Panc1 (cell line): Measurements from ENCODE around the gene PDE6A. TPM values are rescaled to one million over a fixed set of nuclear protein-coding genes. Genes with fewer than 3 reads are reported as not detected.
A peak's percentile ranks its signal among the peaks of the same experiment; 100 is the strongest.

Source experiments
- ATAC-seq: fragments of 200-7000 bp; cut with Tn5 transposase; 2 replicates; pipeline ENCODE4 v1.9.1; 2020; ENCODE audit warnings: mild to moderate bottlenecking, moderate library complexity
- BruUV-seq: library from RNA; stranded (reverse); fragments of 400-500 nt; replicated peaks from 2 replicates; lab custom pipeline; 2021; lab: Mats Ljungman, UMichigan
- CTCF ChIA-PET: fragments of 300-600 bp; sonication (Branson Sonifier 250); formaldehyde crosslinking; loops from one replicate; lab custom pipeline; 2022; ENCODE audit warnings: antibody characterized with exemption; lab: Charles Lee
- POLR2A ChIA-PET: fragments of 300-600 bp; sonication (Branson Sonifier 250); formaldehyde crosslinking; loops from one replicate; lab custom pipeline; 2022; ENCODE audit warnings: antibody characterized with exemption; lab: Charles Lee
- DNase-seq: peaks from one replicate; pipeline ENCODE4 v3.0.0-alpha.2; 2010; ENCODE audit warnings: low read depth, low spot score
- H3K27ac ChIP-seq: 2 replicates; pipeline ENCODE4 v1.5.1; 2011; ENCODE audit warnings: mild to moderate bottlenecking, low read length, inconsistent platforms
- H3K27me3 ChIP-seq: fragments of 200-500 bp; sonication (Bioruptor generic); 2 replicates; pipeline ENCODE4 v1.6.0; 2014; ENCODE audit warnings: low read length, inconsistent platforms; ENCODE audit not compliant: control insufficient read depth, insufficient read depth
- H3K36me3 ChIP-seq: fragments of 200-500 bp; sonication (Bioruptor generic); 2 replicates; pipeline ENCODE4 v1.5.1; 2014; ENCODE audit warnings: inconsistent platforms, mild to moderate bottlenecking, low read length, moderate library complexity; ENCODE audit not compliant: control insufficient read depth, insufficient read depth
- H3K4me1 ChIP-seq: 2 replicates; pipeline ENCODE4 v1.5.1; 2011; ENCODE audit warnings: inconsistent platforms, mild to moderate bottlenecking, low read length, moderate library complexity; ENCODE audit not compliant: control insufficient read depth, insufficient read depth
- H3K4me3 ChIP-seq, 2 experiments: 2 replicates each; pipeline ENCODE4 v1.5.1; 2011 to 2012; ENCODE audit warnings: low read depth in 2 of 2, low read length in 2 of 2, mild to moderate bottlenecking in 2 of 2, inconsistent platforms in 1 of 2, moderate library complexity in 1 of 2
- H3K9me3 ChIP-seq: fragments of 200-500 bp; sonication (Bioruptor generic); 2 replicates; pipeline ENCODE4 v1.5.1; 2014; ENCODE audit warnings: low read depth, mild to moderate bottlenecking, inconsistent platforms, low read length, moderate library complexity; ENCODE audit not compliant: control insufficient read depth, insufficient read depth
- POLR2AphosphoS5 ChIP-seq: IDR thresholded peaks from 2 replicates; pipeline ENCODE4 v1.6.1; 2012; ENCODE audit warnings: mild to moderate bottlenecking, low read depth, low read length, moderate library complexity
- SIN3A ChIP-seq: IDR thresholded peaks from 2 replicates; pipeline ENCODE4 v1.6.1; 2012; ENCODE audit warnings: low read depth, mild to moderate bottlenecking, low read length, moderate library complexity, borderline replicate concordance; ENCODE audit not compliant: insufficient read depth
- TCF7L2 ChIP-seq: IDR thresholded peaks from 2 replicates; pipeline ENCODE4 v1.6.1; 2011; ENCODE audit warnings: mild to moderate bottlenecking, low read depth, low read length, inconsistent platforms
- in situ Hi-C: cut with HindIII; loops from 2 replicates; pipeline ENCODE4 v1.10.0; 2016; ENCODE audit warnings: low sequenced_read_pairs, low pct_unique_long_range_greater_than_20kb
- intact Hi-C: fragments of 100-400 bp; cut with micrococcal nuclease; formaldehyde crosslinking; loops from one replicate; pipeline ENCODE4 v1.10.0; 2022; ENCODE audit not compliant: unreplicated experiment
- total RNA-seq: library from RNA; stranded (reverse); gene quantifications from one replicate; pipeline ENCODE4 v1.2.1, GENCODE V29; 2021; ENCODE audit not compliant: unreplicated experiment
- TF ChIP-seq, protein P1 (sequence below): fragments of 450-650 bp; IDR thresholded peaks from 2 replicates; pipeline ENCODE4 v1.5.1; 2017; ENCODE audit warnings: mild to moderate bottlenecking
- TF ChIP-seq, protein P2 (sequence below), 2 experiments: IDR thresholded peaks; 2 replicates each; pipeline ENCODE4 v1.6.1; 2011 to 2012; ENCODE audit warnings: low read depth in 2 of 2, control low read depth in 1 of 2, low read length in 1 of 2, mild to moderate bottlenecking in 1 of 2, moderate library complexity in 1 of 2; ENCODE audit not compliant: insufficient read depth in 1 of 2

Gene PDE6A
- total RNA-seq, 1 experiment from 2014 or later, result 0.33 TPM

- Histone ChIP-seq H3K27me3 (no peaks in the 10 kb centered on the region), H3K27ac (peak overlapping the region; percentile 98), H3K9me3 (no peaks in the 10 kb centered on the region), H3K36me3 (no peaks in the 10 kb centered on the region), H3K4me3 (no peak overlapping the region), H3K4me1 (peaks cover 49% of the 10 kb centered on the region)
- no TSS peak for BruUV-seq
- in situ Hi-C loops, result no loop called here
- ChIA-PET CTCF (no interaction called here), POLR2A (no interaction called here)
- intact Hi-C loops, result no loop called here
- ATAC-seq (no peak), DNase-seq (no peak)
- TF ChIP-seq TCF7L2 (no peak), SIN3A (no peak)
- TF ChIP-seq, protein P1, sequence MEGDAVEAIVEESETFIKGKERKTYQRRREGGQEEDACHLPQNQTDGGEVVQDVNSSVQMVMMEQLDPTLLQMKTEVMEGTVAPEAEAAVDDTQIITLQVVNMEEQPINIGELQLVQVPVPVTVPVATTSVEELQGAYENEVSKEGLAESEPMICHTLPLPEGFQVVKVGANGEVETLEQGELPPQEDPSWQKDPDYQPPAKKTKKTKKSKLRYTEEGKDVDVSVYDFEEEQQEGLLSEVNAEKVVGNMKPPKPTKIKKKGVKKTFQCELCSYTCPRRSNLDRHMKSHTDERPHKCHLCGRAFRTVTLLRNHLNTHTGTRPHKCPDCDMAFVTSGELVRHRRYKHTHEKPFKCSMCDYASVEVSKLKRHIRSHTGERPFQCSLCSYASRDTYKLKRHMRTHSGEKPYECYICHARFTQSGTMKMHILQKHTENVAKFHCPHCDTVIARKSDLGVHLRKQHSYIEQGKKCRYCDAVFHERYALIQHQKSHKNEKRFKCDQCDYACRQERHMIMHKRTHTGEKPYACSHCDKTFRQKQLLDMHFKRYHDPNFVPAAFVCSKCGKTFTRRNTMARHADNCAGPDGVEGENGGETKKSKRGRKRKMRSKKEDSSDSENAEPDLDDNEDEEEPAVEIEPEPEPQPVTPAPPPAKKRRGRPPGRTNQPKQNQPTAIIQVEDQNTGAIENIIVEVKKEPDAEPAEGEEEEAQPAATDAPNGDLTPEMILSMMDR, result no peak
These were observed 2.4 kb downstream of the PDE6A start for GRCh38 chr5:149942199-149942598.

DNA sequence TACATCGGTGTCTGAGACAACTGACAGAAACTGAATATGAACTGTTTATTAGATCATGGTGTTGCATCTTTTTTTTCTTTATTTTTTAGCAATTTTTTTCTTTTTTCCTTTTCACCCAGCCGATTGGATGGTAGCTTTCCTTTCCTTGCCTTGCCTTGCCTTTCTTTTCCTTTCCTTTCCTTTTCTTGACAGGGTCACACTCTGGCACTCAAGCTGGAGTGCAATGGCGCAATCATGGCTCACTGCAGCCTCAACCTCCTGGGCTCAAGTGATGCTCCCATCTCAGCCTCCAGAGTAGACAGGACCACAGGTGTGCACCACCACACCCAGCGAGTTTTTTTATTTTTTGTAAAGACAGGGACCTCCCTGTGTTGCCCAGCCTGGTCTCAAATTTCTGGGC lies 2.8 kb downstream of the PDE6A start:
- Histone ChIP-seq H3K27me3 (no peaks in the 10 kb centered on the region), H3K27ac (peak overlapping the region; percentile 98), H3K4me3 (no peak overlapping the region), H3K4me1 (peaks cover 53% of the 10 kb centered on the region), H3K9me3 (no peaks in the 10 kb centered on the region), H3K36me3 (no peaks in the 10 kb centered on the region)
- TF ChIP-seq SIN3A (no peak), POLR2AphosphoS5 (no peak), TCF7L2 (no peak)
- TF ChIP-seq, protein P2, sequence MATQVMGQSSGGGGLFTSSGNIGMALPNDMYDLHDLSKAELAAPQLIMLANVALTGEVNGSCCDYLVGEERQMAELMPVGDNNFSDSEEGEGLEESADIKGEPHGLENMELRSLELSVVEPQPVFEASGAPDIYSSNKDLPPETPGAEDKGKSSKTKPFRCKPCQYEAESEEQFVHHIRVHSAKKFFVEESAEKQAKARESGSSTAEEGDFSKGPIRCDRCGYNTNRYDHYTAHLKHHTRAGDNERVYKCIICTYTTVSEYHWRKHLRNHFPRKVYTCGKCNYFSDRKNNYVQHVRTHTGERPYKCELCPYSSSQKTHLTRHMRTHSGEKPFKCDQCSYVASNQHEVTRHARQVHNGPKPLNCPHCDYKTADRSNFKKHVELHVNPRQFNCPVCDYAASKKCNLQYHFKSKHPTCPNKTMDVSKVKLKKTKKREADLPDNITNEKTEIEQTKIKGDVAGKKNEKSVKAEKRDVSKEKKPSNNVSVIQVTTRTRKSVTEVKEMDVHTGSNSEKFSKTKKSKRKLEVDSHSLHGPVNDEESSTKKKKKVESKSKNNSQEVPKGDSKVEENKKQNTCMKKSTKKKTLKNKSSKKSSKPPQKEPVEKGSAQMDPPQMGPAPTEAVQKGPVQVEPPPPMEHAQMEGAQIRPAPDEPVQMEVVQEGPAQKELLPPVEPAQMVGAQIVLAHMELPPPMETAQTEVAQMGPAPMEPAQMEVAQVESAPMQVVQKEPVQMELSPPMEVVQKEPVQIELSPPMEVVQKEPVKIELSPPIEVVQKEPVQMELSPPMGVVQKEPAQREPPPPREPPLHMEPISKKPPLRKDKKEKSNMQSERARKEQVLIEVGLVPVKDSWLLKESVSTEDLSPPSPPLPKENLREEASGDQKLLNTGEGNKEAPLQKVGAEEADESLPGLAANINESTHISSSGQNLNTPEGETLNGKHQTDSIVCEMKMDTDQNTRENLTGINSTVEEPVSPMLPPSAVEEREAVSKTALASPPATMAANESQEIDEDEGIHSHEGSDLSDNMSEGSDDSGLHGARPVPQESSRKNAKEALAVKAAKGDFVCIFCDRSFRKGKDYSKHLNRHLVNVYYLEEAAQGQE (IDR thresholded peaks at IDR 0.05; ENCODE audit: insufficient read depth in 1 of 2, low read depth in 2 of 2, low read length in 1 of 2), result no peak
- TF ChIP-seq, protein P1, result no peak
- ChIA-PET CTCF (no interaction called here), POLR2A (no interaction called here)
- BruUV-seq, result no TSS peak
- in situ Hi-C loops, result no loop called here
- ATAC-seq (no peak), DNase-seq (no peak)
- intact Hi-C loops, result no loop called here
